C4-2B (cell line): Measurements from ENCODE around the gene PRMT9.

Experiments used
- ZFX ChIP-seq: fragments of 450-650 bp; IDR thresholded peaks from 2 replicates; pipeline ENCODE4 v1.6.1; 2017
- TF ChIP-seq, protein P1 (sequence below): fragments of 450-650 bp; conservative IDR thresholded peaks from 2 replicates; pipeline ENCODE4 v1.5.1; 2017; ENCODE audit warnings: mild to moderate bottlenecking

DNA sequence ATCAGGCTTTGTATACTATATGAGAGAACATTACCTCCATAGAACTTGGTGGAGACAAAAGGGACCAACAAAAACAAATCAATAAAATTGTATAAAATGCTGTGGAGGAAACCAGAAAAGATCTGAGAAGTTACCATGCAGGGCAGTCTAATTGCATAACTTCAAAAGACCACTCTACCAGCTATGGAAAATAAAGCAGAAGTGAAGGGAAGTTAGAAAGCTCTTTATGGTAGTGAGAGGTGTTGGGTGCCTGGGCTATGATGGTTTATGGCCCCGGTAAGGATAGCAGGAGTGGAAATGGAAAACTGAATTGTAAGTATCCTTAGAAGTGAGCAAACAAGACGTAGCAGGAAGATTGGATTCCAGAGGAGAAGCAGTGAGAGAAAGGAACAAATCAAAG is 63.6 kb downstream of the PRMT9 start:
- TF ChIP-seq ZFX, result no peak
- TF ChIP-seq, protein P1, sequence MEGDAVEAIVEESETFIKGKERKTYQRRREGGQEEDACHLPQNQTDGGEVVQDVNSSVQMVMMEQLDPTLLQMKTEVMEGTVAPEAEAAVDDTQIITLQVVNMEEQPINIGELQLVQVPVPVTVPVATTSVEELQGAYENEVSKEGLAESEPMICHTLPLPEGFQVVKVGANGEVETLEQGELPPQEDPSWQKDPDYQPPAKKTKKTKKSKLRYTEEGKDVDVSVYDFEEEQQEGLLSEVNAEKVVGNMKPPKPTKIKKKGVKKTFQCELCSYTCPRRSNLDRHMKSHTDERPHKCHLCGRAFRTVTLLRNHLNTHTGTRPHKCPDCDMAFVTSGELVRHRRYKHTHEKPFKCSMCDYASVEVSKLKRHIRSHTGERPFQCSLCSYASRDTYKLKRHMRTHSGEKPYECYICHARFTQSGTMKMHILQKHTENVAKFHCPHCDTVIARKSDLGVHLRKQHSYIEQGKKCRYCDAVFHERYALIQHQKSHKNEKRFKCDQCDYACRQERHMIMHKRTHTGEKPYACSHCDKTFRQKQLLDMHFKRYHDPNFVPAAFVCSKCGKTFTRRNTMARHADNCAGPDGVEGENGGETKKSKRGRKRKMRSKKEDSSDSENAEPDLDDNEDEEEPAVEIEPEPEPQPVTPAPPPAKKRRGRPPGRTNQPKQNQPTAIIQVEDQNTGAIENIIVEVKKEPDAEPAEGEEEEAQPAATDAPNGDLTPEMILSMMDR, result no peak
